ENCODE measurements around the gene DCTPP1. TPM values are rescaled to one million over a fixed set of nuclear protein-coding genes. Genes with fewer than 3 reads are reported as not detected.
"Not testable (repeated sequence)": the region's sequence is repeated elsewhere in the genome, so short reads cannot be mapped to it uniquely, and the experiment has no call there.

Gene DCTPP1
- 10 to 100 TPM in 1 of 2 donors, 1 to 10 TPM in 1; 3.3 to 15.0 TPM for total RNA-seq

DNA sequence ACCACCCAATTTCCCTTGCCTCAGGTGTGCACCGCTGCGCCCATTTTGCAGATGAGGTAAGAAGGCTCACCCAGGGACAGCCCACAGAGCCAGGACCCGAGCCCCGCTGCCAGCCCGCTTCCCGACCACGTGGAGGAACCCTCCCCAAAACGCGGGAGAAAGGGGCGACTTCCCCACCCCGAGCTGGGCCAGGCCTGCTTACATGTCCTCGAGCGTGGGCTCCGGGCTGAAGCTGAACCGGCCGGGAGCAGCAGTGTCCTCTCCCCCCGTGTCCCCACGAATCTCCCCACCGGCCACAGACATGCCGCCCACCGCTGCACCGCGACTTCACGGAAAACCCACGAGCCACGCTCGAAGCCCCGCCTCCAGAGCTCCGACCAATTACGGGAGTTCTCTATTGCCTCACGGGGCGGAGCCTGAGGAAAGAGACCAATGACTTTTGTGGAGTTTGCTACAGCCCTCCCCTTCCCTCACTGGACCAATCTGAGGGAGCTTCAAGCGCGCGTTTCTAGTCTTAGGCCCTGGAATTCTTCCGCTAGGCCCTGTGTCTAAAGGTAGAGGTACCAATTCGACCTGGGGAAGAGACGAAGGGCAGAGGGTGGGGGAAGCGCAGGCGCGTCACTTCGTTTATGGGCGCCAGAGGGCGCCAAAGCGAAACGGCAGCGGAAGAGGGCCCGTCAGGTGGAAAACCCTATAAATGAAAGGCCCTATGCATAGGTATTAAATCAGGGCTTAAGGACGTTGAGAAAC, at the start of gene DCTPP1:
TSS of gene DCTPP1 (minus strand) at position 353 of the 750 bp plus-strand sequence. CDS start at position 303, 50 bp downstream.
- intact Hi-C loops (cut with DNase I), result loop anchor here (5.0 kb wide), 1 partner anchor 92 kb away; no protein-coding TSS in a partner anchor
- Histone ChIP-seq H3K9me3 (no peaks in the 10 kb centered on the region), H3K27ac (peak within 1 kb of the TSS; percentile 45 to 76 (median 60)), H3K4me3 (peak within 1 kb of the TSS; percentile 42 to 52), H3K4me1 (peaks cover 23% of the 10 kb centered on the region), H3K27me3 (no peaks in the 10 kb centered on the region), H3K36me3 (replicated peaks in 1 of 2; ENCODE audit: insufficient read depth in 1 of 2, low read depth in 2 of 2) (no peaks in the 10 kb centered on the region)
- WGBS, 2 donors, result 0 to 2% methylated on average over 16 to 42 of the region's 49 CpGs
- TF ChIP-seq, protein P1, sequence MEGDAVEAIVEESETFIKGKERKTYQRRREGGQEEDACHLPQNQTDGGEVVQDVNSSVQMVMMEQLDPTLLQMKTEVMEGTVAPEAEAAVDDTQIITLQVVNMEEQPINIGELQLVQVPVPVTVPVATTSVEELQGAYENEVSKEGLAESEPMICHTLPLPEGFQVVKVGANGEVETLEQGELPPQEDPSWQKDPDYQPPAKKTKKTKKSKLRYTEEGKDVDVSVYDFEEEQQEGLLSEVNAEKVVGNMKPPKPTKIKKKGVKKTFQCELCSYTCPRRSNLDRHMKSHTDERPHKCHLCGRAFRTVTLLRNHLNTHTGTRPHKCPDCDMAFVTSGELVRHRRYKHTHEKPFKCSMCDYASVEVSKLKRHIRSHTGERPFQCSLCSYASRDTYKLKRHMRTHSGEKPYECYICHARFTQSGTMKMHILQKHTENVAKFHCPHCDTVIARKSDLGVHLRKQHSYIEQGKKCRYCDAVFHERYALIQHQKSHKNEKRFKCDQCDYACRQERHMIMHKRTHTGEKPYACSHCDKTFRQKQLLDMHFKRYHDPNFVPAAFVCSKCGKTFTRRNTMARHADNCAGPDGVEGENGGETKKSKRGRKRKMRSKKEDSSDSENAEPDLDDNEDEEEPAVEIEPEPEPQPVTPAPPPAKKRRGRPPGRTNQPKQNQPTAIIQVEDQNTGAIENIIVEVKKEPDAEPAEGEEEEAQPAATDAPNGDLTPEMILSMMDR (IDR thresholded peaks at IDR 0.05), result peak; percentile 62 to 98 (median 97)
- peak in 2 of 3 donors; percentile 68 to 70 for TF ChIP-seq POLR2A (IDR thresholded peaks at IDR 0.05)
- DNase-seq (peak; percentile 96 to 99 (median 98)), ATAC-seq (peak; percentile 99)

DNA sequence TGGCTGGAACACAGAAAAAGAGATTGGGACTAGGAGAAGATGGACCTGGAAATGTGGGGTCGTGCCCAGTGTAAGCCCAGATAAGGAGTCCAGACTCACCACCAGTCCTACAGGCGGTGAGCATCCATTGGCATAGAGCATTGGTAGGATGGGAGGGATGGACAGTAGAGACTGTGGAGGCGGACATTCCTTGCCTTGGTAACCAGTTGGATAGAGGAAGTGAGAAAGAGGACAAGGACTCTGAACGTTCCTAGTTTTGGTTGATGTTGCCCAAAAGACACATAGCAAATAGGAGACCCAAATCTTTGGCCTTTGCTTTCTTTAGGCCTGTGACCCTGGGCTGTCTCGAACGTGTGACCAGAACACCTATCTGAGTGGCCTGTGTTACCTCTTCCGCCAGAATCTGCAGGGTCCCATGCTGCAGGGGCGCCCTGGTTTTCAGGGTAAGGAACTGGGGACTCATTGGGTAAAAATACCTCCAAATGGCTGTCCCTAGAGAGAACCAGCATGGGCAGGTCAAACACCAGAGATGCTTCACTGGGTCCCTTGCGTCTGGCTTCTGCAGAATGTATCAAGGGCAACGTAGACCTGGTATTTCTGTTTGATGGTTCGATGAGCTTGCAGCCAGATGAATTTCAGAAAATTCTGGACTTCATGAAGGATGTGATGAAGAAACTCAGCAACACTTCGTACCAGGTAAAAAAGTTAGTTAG, 49.1 kb upstream of the DCTPP1 start:
- DNase-seq (no peak), ATAC-seq (no peak)
- H3K36me3 ChIP-seq (replicated peaks in 1 of 2; ENCODE audit: insufficient read depth in 1 of 2, low read depth in 2 of 2), result no peaks in the 10 kb centered on the region
- H3K9me3 ChIP-seq, result no peaks in the 10 kb centered on the region
- no peak overlapping the region for H3K27ac ChIP-seq
- no peaks in the 10 kb centered on the region for H3K27me3 ChIP-seq
- no peaks in the 10 kb centered on the region for H3K4me1 ChIP-seq
- intact Hi-C loops (cut with DNase I), result no loop called here
- no peak overlapping the region for H3K4me3 ChIP-seq
- TF ChIP-seq POLR2A (IDR thresholded peaks at IDR 0.05), result no peak
- TF ChIP-seq, protein P1 (IDR thresholded peaks at IDR 0.05), result no peak
- 77% methylated on average over 7 to 12 of the region's 12 CpGs for WGBS, 2 donors

DNA sequence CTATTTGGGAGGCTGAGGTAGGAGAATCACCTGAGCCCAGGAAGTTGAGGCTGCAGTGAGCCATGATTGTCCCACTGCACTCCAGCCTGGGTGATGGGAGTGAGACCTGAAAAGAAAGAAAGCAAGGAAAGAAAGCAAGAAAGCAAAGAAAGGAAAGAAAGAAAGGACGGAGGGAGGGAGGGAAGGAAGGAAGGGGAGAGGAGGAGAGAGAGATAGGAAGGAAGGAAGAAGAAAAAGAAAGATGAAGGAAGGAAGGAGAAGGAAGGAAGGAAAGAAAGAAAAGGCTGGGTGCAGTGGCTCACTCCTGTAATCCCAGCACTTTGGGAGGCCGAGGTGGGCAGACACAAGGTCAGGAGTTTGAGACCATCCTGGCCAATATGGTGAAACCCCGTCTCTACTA, 47.9 kb upstream of the DCTPP1 start:
- H3K9me3 ChIP-seq; H3K4me3 ChIP-seq; H3K36me3 ChIP-seq (replicated peaks in 1 of 2; ENCODE audit: insufficient read depth in 1 of 2, low read depth in 2 of 2); H3K4me1 ChIP-seq; H3K27me3 ChIP-seq; DNase-seq; H3K27ac ChIP-seq; intact Hi-C loops (cut with DNase I); ATAC-seq: not testable (repeated sequence)
- WGBS, 2 donors, result 74 to 83% methylated on average over 3 of the region's 3 CpGs

DNA sequence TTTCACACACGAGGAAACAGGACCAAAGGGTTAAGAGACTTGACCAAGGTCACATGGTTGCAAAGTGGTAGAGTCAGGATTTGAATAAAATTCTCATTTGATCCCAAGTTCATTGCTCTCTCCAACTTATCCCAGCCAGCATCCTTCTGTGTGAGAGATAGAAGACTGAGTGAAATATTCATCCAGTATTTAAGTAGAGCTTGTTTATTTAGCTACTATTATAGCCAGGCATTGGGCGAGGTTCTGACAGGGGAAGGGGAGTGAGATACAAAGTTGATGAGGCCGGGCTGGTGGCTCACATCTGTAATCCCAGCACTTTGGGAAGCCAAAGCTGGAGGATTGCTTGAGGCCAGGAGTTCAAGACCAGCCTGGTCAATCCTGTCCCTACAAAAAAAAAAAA, 47.2 kb upstream of the DCTPP1 start:
- H3K9me3 ChIP-seq, result no peaks in the 10 kb centered on the region
- WGBS, 2 donors, result 46 to 49% methylated on average over 3 of the region's 3 CpGs

DNA sequence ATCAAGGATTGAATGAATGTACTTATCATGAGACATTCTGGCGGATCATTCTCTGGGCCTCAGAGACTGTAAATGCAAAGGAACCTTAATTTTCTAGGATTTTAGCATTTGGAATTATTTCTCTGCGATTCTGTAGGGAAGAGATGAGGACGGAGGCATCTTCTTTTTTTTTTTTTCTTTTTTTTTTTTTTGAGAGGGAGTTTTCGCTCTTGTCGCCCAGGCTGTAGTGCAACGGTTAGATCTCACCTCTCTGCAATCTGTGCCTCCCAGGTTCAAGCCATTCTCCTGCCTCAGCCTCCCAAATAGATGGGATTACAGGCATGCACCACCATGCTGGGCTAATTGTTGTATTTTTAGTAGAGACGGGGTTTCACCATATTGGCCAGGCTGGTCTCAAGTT, 44.9 kb upstream of the DCTPP1 start:
- no peak for TF ChIP-seq POLR2A (IDR thresholded peaks at IDR 0.05)
- TF ChIP-seq, protein P1 (IDR thresholded peaks at IDR 0.05), result no peak
- no peak for ATAC-seq
- Histone ChIP-seq H3K36me3 (replicated peaks in 1 of 2; ENCODE audit: insufficient read depth in 1 of 2, low read depth in 2 of 2) (no peaks in the 10 kb centered on the region), H3K4me1 (no peaks in the 10 kb centered on the region), H3K27me3 (peaks cover 0 to 6% of the 10 kb centered on the region in 2 donors), H3K4me3 (no peak overlapping the region), H3K9me3 (no peaks in the 10 kb centered on the region), H3K27ac (no peak overlapping the region)
- intact Hi-C loops (cut with DNase I), result no loop called here
- no peak for DNase-seq
- WGBS, 2 donors, result 78 to 82% methylated on average over 6 to 7 of the region's 7 CpGs

More for the DNA sequence above, 47.2 kb upstream of the DCTPP1 start:
- Histone ChIP-seq H3K4me3 (no peak overlapping the region), H3K27me3 (peaks cover 0 to 6% of the 10 kb centered on the region in 2 donors), H3K4me1 (no peaks in the 10 kb centered on the region), H3K36me3 (replicated peaks in 1 of 2; ENCODE audit: insufficient read depth in 1 of 2, low read depth in 2 of 2) (no peaks in the 10 kb centered on the region), H3K27ac (no peak overlapping the region)
- TF ChIP-seq, protein P1 (IDR thresholded peaks at IDR 0.05), result no peak
- no peak for ATAC-seq
- intact Hi-C loops (cut with DNase I), result no loop called here
- no peak for DNase-seq

All from body of pancreas (tissue), 4 donors.